CD4-positive, alpha-beta T cell treated with Interleukin-10 for 1 hour (primary cell): ENCODE measurements around the gene SLC22A23.

Source experiments
- DNase-seq: peaks from one replicate; pipeline ENCODE4 v3.0.0-alpha.2; 2020

The SLC22A23 gene

GRCh38 chr6:3314621-3315467 lies 142.0 kb downstream of the SLC22A23 start:
- no peak for DNase-seq

DNA sequence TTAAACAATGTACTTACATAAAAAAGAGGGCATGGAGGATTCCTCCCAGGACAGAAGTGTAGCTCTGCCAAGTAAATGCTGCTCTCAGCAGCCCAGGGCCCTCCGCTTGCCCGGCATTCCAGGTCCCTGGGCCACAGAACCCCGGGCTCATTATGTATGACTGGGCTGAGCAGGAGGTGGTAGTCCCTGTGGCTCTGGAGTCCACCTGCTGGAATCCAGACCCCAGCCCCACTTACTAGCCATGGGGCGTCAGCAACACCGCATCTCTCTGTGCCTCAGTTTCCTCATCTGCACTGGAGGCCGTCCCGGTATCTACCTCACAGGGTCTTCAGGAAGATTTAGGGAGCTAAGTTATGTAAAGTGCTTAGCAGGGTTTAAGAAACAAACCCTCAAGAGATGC lies 142.7 kb downstream of the SLC22A23 start:
- DNase-seq, result no peak

DNA sequence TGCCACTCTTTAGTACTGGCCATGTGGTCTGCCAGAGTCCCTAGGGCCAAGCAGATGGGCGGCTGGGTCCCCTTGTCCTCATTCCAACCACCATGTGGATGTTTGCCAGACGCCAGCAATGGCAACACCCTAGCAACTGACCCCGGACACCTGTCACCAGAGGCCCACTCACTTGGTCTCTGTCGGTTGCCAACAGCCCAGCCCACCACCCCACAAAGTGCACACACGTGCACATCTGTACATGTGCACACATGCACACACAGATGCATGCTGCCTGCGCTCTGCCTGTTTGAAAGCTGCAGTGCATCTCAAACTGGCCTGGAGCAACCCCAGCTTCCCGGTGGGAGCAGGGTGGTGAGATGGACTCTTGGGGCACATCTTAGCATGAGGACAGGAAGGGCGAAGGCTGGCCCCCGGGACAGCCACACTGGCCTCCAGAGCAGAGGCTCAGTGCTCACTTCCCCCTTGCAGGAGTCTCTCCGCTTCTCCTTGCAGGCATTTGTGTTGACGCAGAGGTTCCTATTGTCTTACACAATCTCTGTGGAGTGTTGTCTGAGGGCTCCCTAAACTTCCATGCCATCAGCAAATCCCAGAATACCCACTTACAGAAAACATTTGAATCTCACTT lies 144.1 kb downstream of the SLC22A23 start:
- no peak for DNase-seq

- DNase-seq, result no peak
These were observed 145.0 kb downstream of the SLC22A23 start for GRCh38 chr6:3311826-3312225.

DNA sequence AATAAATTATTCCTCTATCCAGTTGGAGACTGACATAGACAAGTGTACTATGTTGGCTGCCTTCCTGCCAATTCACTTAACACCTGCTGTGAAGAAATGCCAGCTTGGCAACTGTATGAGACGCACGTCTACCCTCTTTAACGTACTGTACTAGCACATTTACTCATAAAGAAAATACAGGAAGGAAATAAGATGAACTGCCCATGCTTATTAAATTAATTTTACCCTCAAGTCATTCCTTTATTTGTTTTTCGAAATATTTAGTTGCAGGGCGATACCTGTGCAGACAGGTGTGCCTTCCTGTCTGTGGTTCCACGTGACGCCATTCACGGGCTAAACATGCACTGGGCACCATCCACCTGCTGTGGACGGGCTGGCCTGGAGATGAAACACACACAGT lies 146.1 kb downstream of the SLC22A23 start:
- no peak for DNase-seq

GRCh38 chr6:3310051-3310448 lies 146.8 kb downstream of the SLC22A23 start:
- DNase-seq, result no peak

- DNase-seq, result no peak
These were observed 147.3 kb downstream of the SLC22A23 start for GRCh38 chr6:3309391-3310050.

- no peak for DNase-seq
These were observed 148.7 kb downstream of the SLC22A23 start for GRCh38 chr6:3308106-3308505.

DNA sequence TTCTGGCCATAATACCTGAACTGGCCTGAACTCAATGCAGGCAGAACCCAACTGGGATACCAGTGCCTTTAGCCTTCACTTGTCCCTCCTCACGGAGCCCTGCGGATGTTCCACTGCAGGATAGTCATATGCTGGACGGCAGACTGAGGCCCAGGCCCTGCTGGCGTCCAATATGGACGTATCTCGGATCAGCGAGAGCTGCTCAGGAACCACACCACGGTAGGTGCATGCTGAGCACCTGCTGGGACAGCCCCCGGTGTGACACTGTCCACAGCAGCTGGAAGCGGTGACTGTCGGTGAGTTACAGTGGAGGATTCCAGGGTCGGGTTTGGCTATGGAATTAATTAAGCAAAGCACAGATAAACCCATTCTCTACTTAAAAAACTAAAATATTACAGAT lies 149.4 kb downstream of the SLC22A23 start:
- DNase-seq, result no peak

DNA sequence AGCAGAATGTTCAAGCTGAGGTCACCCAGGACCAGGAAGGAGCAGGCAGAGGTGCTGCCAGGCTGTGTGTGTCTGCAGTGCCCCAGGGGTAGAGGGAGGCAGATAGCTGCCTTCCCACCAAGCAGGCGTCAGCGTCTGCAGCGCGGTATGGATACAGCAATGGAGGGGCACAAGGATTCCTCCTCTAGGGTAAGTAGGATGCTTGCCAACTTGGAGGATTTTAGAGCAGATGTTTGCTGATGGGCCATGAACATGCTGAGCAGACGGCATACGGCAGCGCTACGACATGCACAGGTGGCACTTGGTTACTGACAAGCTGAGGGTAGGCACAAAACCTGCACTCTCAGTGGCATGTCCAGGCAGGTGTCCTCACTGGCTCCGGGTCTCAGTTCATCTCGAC lies 150.0 kb downstream of the SLC22A23 start:
- DNase-seq, result no peak

DNA sequence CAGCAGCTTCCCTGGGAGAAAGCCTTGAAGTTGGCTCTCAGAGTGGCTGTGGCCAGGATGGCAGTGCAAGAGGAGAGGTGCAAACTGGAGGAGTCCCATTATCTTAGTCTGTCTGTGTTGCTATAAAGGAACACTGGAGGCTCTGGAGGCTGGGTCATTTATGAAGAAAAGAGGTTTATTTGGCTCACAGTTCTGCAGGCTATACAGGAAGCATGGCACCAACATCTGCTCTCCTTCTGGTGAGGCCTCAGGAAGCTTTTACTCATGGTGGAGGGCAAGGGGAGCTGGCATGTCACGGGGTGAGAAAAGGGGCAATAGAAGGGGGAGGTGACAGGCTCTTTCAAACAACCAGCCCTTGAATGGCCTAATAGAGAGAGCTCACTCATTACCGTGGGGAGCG lies 151.0 kb downstream of the SLC22A23 start:
- DNase-seq, result no peak

GRCh38 chr6:3305216-3305565 lies 151.7 kb downstream of the SLC22A23 start:
- no peak for DNase-seq

DNA sequence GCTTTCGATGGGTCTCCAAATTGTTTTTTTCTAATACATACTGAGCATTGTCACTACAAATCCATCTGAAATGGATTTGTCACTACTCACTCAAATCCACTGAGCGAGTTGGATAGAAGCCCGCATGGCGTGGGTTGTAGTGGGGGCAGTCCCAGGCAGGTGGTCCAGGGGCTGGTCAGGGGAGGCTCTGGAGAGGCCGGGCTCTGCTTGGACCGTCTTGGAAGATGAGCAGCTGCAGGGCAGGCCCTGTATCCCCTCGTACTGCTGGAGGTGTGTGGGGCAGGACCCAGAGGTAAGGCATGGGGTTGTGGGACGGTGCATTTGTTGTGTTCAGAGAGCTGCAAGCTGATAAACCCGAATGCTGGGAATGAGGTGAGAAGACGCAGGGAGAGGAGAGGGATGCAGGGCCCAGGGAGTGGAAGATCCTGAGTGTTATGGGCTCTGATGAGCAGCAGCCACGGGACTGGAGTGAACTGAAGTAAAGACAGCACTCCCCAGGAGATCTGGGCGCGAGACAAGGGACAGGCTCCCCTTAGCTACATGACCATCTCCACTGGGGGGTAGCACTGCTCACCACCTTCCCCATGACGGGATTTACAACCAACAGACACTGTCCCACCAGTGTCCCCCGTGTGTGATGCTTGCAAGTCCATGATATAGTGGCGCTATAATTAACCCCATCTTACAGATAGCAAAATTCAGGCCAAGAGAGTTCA lies 152.2 kb downstream of the SLC22A23 start:
- no peak for DNase-seq

DNA sequence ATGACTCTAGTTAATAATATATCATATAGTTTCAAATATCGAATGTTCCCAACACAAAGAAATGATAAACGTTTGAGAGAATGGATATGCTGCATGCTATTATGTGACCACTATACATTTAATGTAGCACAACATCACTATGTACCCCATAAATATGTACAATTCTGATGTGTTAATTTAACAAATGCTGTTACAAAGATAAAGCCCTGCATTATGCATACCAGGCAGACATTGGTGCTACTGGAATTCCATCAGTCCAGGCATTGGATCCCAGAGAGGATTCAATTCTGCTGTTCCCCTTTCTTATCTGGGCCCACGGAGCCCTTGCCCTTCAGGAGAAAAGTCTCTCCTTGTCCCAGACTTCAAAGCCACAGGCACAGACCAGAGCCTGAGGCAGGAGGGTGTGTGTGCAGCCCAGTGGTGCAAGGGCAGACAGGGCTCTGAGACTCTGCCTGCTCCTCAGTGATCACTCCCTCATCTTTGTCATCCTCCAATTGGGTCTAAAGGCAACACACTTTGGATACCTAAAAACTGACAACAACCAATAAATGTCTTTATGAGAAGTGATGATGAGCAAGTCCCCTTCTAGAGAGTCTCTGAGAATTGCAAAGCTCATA lies 152.9 kb downstream of the SLC22A23 start:
- no peak for DNase-seq

DNA sequence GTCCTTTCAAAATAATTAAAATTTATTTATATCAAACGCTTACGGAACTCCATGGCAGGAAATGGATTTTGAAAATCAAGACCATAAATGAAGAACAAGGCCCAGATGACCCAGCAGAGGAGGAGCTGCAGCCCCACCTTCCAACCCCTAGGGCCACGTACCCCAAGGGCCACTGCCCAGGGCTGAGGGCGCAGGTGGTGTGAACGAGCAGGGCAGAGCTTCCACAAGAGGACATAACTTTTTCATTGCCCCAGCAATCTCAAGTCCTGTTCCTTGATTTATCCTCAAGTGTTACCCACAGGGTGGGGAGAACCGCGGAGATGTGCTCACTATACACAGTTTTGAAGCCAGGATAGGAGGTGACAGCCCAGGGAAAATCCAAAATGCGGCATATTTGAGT lies 155.3 kb downstream of the SLC22A23 start:
- no peak for DNase-seq

DNA sequence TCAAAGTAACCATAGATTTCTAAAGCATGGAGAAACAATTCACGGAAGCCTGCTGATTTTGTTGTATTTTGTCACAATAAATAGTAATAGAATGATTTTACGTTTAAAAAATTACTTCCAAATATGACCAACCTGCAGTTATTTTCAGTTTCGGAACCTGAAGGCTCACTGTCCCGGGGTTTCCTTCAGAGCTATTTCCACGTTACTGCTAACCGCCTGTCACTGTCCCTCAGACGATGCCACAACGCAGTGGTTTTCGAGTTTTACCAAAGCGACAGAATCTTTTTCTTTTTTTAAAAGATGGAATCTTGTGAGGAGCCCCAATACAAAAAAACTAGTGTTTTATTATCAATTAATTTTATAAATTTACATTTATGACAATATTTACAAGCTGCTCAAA lies 157.6 kb downstream of the SLC22A23 start:
- DNase-seq, result no peak

DNA sequence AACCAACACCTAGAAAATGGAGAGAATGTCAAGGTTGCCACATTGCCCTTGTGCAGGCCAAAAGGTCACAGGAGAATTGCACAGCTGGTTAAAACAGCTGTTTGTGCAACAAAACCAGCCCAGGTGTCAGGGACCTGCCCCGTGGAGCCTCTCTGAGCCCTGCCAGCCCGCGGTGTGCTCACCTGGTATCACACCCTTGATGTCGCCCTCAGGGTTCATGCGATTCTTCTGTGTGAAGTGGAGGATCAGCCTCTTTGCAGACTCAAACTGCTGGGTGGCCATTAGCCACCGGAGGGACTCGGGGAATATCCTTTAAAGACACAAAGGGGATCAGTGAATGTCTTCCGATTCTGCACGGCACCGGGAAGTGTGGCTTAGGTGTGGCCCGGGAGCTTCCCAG lies 158.9 kb downstream of the SLC22A23 start:
- DNase-seq, result no peak

GRCh38 chr6:3297006-3297405 lies 159.8 kb downstream of the SLC22A23 start:
- no peak for DNase-seq

GRCh38 chr6:3296537-3296936 lies 160.3 kb downstream of the SLC22A23 start:
- no peak for DNase-seq

- DNase-seq, result no peak
These were observed 160.8 kb downstream of the SLC22A23 start for GRCh38 chr6:3296078-3296477.

DNA sequence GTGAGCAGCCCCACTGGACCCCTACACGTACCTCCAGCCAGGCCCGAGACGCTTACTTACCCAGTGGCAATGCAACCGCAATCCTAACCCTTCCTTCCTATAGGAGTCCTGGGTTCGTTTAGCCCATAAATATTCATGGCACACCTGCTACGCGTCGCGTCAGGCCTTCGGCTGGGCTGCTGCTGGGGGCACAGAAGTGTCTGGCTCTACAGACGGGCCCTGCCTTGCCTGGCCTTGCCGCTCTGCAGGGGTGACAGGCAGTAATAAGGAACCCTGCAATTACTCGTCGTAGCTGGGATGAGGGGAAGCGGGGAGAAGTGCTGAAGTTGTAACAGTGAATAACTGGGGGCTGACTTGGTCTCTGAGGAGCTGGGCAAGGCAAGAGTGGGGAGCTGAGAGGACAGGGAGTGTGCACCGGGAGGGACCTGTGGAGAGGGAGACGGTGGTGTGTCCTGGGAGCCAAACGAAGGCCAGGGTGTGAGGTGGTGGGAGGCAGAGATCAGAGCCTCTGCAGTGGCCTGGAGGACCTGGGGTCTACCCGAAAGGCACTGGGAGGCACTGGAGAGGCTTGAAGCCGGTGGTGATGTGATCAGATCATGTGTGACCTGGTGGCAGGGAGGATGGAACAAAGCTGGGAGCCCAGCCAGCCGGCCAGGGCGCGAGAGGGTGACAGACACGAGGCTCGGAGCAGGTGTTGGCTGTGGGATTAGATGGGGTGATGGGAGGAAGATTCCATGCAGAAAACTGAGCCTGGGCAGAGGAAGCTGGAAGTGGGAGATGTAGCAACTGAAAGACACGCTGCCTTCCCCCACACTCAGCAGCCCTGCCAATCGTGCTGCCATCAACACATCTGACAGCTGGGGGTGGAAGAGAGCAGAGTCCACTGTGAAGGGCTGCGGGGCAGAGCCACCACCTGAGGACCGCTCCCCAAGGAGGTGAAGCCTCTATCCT lies 161.7 kb downstream of the SLC22A23 start:
- DNase-seq, result no peak

GRCh38 chr6:3294396-3294795 lies 162.5 kb downstream of the SLC22A23 start:
- DNase-seq, result no peak
